ENCODE measurements around the gene CCDC197.

CCDC197 gene

GRCh38 chr14:94008234-94008633 lies 11.1 kb downstream of the CCDC197 start:
- Histone ChIP-seq H3K4me1 (ENCODE audit: control insufficient read depth in 5 of 5, insufficient read depth in 5 of 5, low read length in 5 of 5) (peaks cover 0 to 3% (median 0%) of the 10 kb centered on the region in 5 donors), H3K27me3 (ENCODE audit: control insufficient read depth in 5 of 5, insufficient read depth in 4 of 5, low read length in 5 of 5) (peaks cover 13 to 30% (median 14%) of the 10 kb centered on the region in 5 donors), H3K27ac (ENCODE audit: low read depth, low read length) (no peak overlapping the region), H3K4me3 (ENCODE audit: low read depth in 1 of 5, low read length in 5 of 5) (no peak overlapping the region), H3K36me3 (ENCODE audit: control insufficient read depth in 5 of 5, insufficient read depth in 5 of 5, low read length in 5 of 5) (no peaks in the 10 kb centered on the region), H3K9me3 (ENCODE audit: control insufficient read depth in 5 of 5, low read length in 5 of 5) (no peaks in the 10 kb centered on the region), H3K9ac (ENCODE audit: low read length in 5 of 5) (no peak overlapping the region)

- Histone ChIP-seq H3K27ac (ENCODE audit: low read depth, low read length) (no peak overlapping the region), H3K4me3 (ENCODE audit: low read depth in 1 of 5, low read length in 5 of 5) (no peak overlapping the region), H3K9me3 (ENCODE audit: control insufficient read depth in 5 of 5, low read length in 5 of 5) (no peaks in the 10 kb centered on the region), H3K36me3 (ENCODE audit: control insufficient read depth in 5 of 5, insufficient read depth in 5 of 5, low read length in 5 of 5) (no peaks in the 10 kb centered on the region), H3K9ac (ENCODE audit: low read length in 5 of 5) (no peak overlapping the region), H3K27me3 (ENCODE audit: control insufficient read depth in 5 of 5, insufficient read depth in 4 of 5, low read length in 5 of 5) (peaks cover 6 to 23% (median 10%) of the 10 kb centered on the region in 5 donors), H3K4me1 (ENCODE audit: control insufficient read depth in 5 of 5, insufficient read depth in 5 of 5, low read length in 5 of 5) (peaks cover 0 to 3% (median 0%) of the 10 kb centered on the region in 5 donors)
Observed at GRCh38 chr14:94009767-94010166, 12.7 kb downstream of the CCDC197 start.

GRCh38 chr14:94010625-94011024 lies 13.5 kb downstream of the CCDC197 start:
- Histone ChIP-seq H3K9me3 (ENCODE audit: control insufficient read depth in 5 of 5, low read length in 5 of 5) (peaks cover 0 to 1% (median 0%) of the 10 kb centered on the region in 5 donors), H3K27me3 (ENCODE audit: control insufficient read depth in 5 of 5, insufficient read depth in 4 of 5, low read length in 5 of 5) (peaks cover 6 to 18% (median 10%) of the 10 kb centered on the region in 5 donors), H3K9ac (ENCODE audit: low read length in 5 of 5) (no peak overlapping the region), H3K4me3 (ENCODE audit: low read depth in 1 of 5, low read length in 5 of 5) (no peak overlapping the region), H3K27ac (ENCODE audit: low read depth, low read length) (no peak overlapping the region), H3K4me1 (ENCODE audit: control insufficient read depth in 5 of 5, insufficient read depth in 5 of 5, low read length in 5 of 5) (peaks cover 0 to 3% (median 0%) of the 10 kb centered on the region in 5 donors), H3K36me3 (ENCODE audit: control insufficient read depth in 5 of 5, insufficient read depth in 5 of 5, low read length in 5 of 5) (no peaks in the 10 kb centered on the region)

GRCh38 chr14:94011795-94012194 lies 14.7 kb downstream of the CCDC197 start:
- Histone ChIP-seq H3K4me3 (ENCODE audit: low read depth in 1 of 5, low read length in 5 of 5) (no peak overlapping the region), H3K27me3 (ENCODE audit: control insufficient read depth in 5 of 5, insufficient read depth in 4 of 5, low read length in 5 of 5) (peaks cover 6 to 18% (median 10%) of the 10 kb centered on the region in 5 donors), H3K9me3 (ENCODE audit: control insufficient read depth in 5 of 5, low read length in 5 of 5) (peaks cover 0 to 3% (median 0%) of the 10 kb centered on the region in 5 donors), H3K36me3 (ENCODE audit: control insufficient read depth in 5 of 5, insufficient read depth in 5 of 5, low read length in 5 of 5) (no peaks in the 10 kb centered on the region), H3K9ac (ENCODE audit: low read length in 5 of 5) (no peak overlapping the region), H3K4me1 (ENCODE audit: control insufficient read depth in 5 of 5, insufficient read depth in 5 of 5, low read length in 5 of 5) (peaks cover 0 to 3% (median 0%) of the 10 kb centered on the region in 5 donors), H3K27ac (ENCODE audit: low read depth, low read length) (no peak overlapping the region)

- H3K4me1 ChIP-seq (ENCODE audit: control insufficient read depth in 5 of 5, insufficient read depth in 5 of 5, low read length in 5 of 5): peaks cover 1 to 8% (median 7%) of the 10 kb centered on the region in 5 donors
- H3K4me3 ChIP-seq (ENCODE audit: low read depth in 1 of 5, low read length in 5 of 5): no peak overlapping the region
- no peak overlapping the region for H3K9ac ChIP-seq (ENCODE audit: low read length in 5 of 5)
- peaks cover 4 to 12% (median 6%) of the 10 kb centered on the region in 5 donors for H3K27me3 ChIP-seq (ENCODE audit: control insufficient read depth in 5 of 5, insufficient read depth in 4 of 5, low read length in 5 of 5)
- no peak overlapping the region for H3K27ac ChIP-seq (ENCODE audit: low read depth, low read length)
- H3K9me3 ChIP-seq (ENCODE audit: control insufficient read depth in 5 of 5, low read length in 5 of 5): peaks cover 0 to 3% (median 0%) of the 10 kb centered on the region in 5 donors
- H3K36me3 ChIP-seq (ENCODE audit: control insufficient read depth in 5 of 5, insufficient read depth in 5 of 5, low read length in 5 of 5): no peaks in the 10 kb centered on the region
Observed at GRCh38 chr14:94014382-94014781, 17.3 kb downstream of the CCDC197 start.

GRCh38 chr14:94015223-94015622 lies 18.1 kb downstream of the CCDC197 start:
- Histone ChIP-seq H3K27ac (ENCODE audit: low read depth, low read length) (no peak overlapping the region), H3K4me3 (ENCODE audit: low read depth in 1 of 5, low read length in 5 of 5) (no peak overlapping the region), H3K36me3 (ENCODE audit: control insufficient read depth in 5 of 5, insufficient read depth in 5 of 5, low read length in 5 of 5) (no peaks in the 10 kb centered on the region), H3K4me1 (ENCODE audit: control insufficient read depth in 5 of 5, insufficient read depth in 5 of 5, low read length in 5 of 5) (peaks cover 1 to 8% (median 7%) of the 10 kb centered on the region in 5 donors), H3K9me3 (ENCODE audit: control insufficient read depth in 5 of 5, low read length in 5 of 5) (peaks cover 0 to 3% (median 0%) of the 10 kb centered on the region in 5 donors), H3K9ac (ENCODE audit: low read length in 5 of 5) (no peak overlapping the region), H3K27me3 (ENCODE audit: control insufficient read depth in 5 of 5, insufficient read depth in 4 of 5, low read length in 5 of 5) (peaks cover 4 to 7% (median 6%) of the 10 kb centered on the region in 5 donors)

- Histone ChIP-seq H3K27ac (ENCODE audit: low read depth, low read length) (no peak overlapping the region), H3K27me3 (ENCODE audit: control insufficient read depth in 5 of 5, insufficient read depth in 4 of 5, low read length in 5 of 5) (peaks cover 0 to 3% (median 0%) of the 10 kb centered on the region in 5 donors), H3K36me3 (ENCODE audit: control insufficient read depth in 5 of 5, insufficient read depth in 5 of 5, low read length in 5 of 5) (no peaks in the 10 kb centered on the region), H3K4me1 (ENCODE audit: control insufficient read depth in 5 of 5, insufficient read depth in 5 of 5, low read length in 5 of 5) (peaks cover 1 to 10% (median 7%) of the 10 kb centered on the region in 5 donors), H3K9ac (ENCODE audit: low read length in 5 of 5) (no peak overlapping the region), H3K4me3 (ENCODE audit: low read depth in 1 of 5, low read length in 5 of 5) (no peak overlapping the region), H3K9me3 (ENCODE audit: control insufficient read depth in 5 of 5, low read length in 5 of 5) (peaks cover 0 to 3% (median 0%) of the 10 kb centered on the region in 5 donors)
Observed at GRCh38 chr14:94016446-94016976, 19.4 kb downstream of the CCDC197 start.

GRCh38 chr14:94018308-94018707 lies 21.2 kb downstream of the CCDC197 start:
- Histone ChIP-seq H3K4me3 (ENCODE audit: low read depth in 1 of 5, low read length in 5 of 5) (no peak overlapping the region), H3K9ac (ENCODE audit: low read length in 5 of 5) (no peak overlapping the region), H3K9me3 (ENCODE audit: control insufficient read depth in 5 of 5, low read length in 5 of 5) (peaks cover 0 to 3% (median 0%) of the 10 kb centered on the region in 5 donors), H3K27ac (ENCODE audit: low read depth, low read length) (no peak overlapping the region), H3K36me3 (ENCODE audit: control insufficient read depth in 5 of 5, insufficient read depth in 5 of 5, low read length in 5 of 5) (no peaks in the 10 kb centered on the region), H3K4me1 (ENCODE audit: control insufficient read depth in 5 of 5, insufficient read depth in 5 of 5, low read length in 5 of 5) (peaks cover 1 to 24% (median 23%) of the 10 kb centered on the region in 5 donors), H3K27me3 (ENCODE audit: control insufficient read depth in 5 of 5, insufficient read depth in 4 of 5, low read length in 5 of 5) (peaks cover 0 to 3% (median 0%) of the 10 kb centered on the region in 5 donors)

- Histone ChIP-seq H3K9me3 (ENCODE audit: control insufficient read depth in 5 of 5, low read length in 5 of 5) (peaks cover 0 to 3% (median 0%) of the 10 kb centered on the region in 5 donors), H3K9ac (ENCODE audit: low read length in 5 of 5) (no peak overlapping the region), H3K36me3 (ENCODE audit: control insufficient read depth in 5 of 5, insufficient read depth in 5 of 5, low read length in 5 of 5) (no peaks in the 10 kb centered on the region), H3K4me3 (ENCODE audit: low read depth in 1 of 5, low read length in 5 of 5) (no peak overlapping the region), H3K27ac (ENCODE audit: low read depth, low read length) (no peak overlapping the region), H3K27me3 (ENCODE audit: control insufficient read depth in 5 of 5, insufficient read depth in 4 of 5, low read length in 5 of 5) (peaks cover 0 to 3% (median 0%) of the 10 kb centered on the region in 5 donors), H3K4me1 (ENCODE audit: control insufficient read depth in 5 of 5, insufficient read depth in 5 of 5, low read length in 5 of 5) (peaks cover 1 to 24% (median 23%) of the 10 kb centered on the region in 5 donors)
Observed at GRCh38 chr14:94019329-94019728, 22.2 kb downstream of the CCDC197 start.

GRCh38 chr14:94020267-94020666 lies 23.2 kb downstream of the CCDC197 start:
- Histone ChIP-seq H3K27me3 (ENCODE audit: control insufficient read depth in 5 of 5, insufficient read depth in 4 of 5, low read length in 5 of 5) (peaks cover 0 to 3% (median 0%) of the 10 kb centered on the region in 5 donors), H3K4me1 (ENCODE audit: control insufficient read depth in 5 of 5, insufficient read depth in 5 of 5, low read length in 5 of 5) (peaks cover 1 to 24% (median 23%) of the 10 kb centered on the region in 5 donors), H3K36me3 (ENCODE audit: control insufficient read depth in 5 of 5, insufficient read depth in 5 of 5, low read length in 5 of 5) (no peaks in the 10 kb centered on the region), H3K27ac (ENCODE audit: low read depth, low read length) (no peak overlapping the region), H3K9ac (ENCODE audit: low read length in 5 of 5) (no peak overlapping the region), H3K9me3 (ENCODE audit: control insufficient read depth in 5 of 5, low read length in 5 of 5) (peaks cover 0 to 3% (median 0%) of the 10 kb centered on the region in 5 donors), H3K4me3 (ENCODE audit: low read depth in 1 of 5, low read length in 5 of 5) (no peak overlapping the region)

Measured in subcutaneous abdominal adipose tissue (tissue), 5 donors.